ENCODE data around the gene CDK15.

Gene CDK15

GRCh38 chr2:201936817-201937216 is 130.5 kb downstream of the CDK15 start:
- Histone ChIP-seq H3K36me3 (ENCODE audit: control insufficient read depth in 2 of 2, insufficient read depth in 2 of 2, low read length in 2 of 2) (no peaks in the 10 kb centered on the region), H3K27me3 (ENCODE audit: control insufficient read depth in 1 of 2, insufficient read depth in 2 of 2, low read length in 2 of 2) (no peaks in the 10 kb centered on the region), H3K4me1 (ENCODE audit: control insufficient read depth, insufficient read depth, low read length) (peaks cover 3% of the 10 kb centered on the region), H3K27ac (ENCODE audit: low read length) (no peak overlapping the region), H3K9me3 (ENCODE audit: control insufficient read depth in 2 of 2, low read length in 2 of 2) (peaks cover 3 to 6% of the 10 kb centered on the region in 2 donors), H3K4me3 (ENCODE audit: low read length in 2 of 2) (no peak overlapping the region), H3K9ac (ENCODE audit: low read length in 2 of 2) (no peak overlapping the region)

DNA sequence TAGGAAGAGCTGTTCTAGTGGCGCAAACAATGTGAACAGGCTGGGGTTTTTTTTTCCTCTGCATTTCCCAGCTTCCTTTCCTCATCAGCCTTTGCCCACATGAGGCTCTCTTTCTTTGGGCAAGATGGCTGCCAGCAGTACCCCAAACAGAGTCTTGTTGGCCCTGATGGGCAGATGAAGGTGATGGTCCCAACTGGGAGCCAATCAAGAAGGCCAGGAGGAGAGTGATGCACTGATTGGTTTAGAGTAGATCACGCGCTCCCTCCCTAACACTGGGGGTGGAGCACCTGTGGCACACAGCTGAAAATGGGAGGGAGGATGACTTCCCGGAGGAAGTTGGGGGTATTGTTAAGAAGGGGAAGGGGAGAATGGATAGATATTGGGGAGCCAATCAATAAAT is 131.0 kb downstream of the CDK15 start:
- no peaks in the 10 kb centered on the region for H3K36me3 ChIP-seq (ENCODE audit: control insufficient read depth in 2 of 2, insufficient read depth in 2 of 2, low read length in 2 of 2)
- H3K27ac ChIP-seq (ENCODE audit: low read length) = no peak overlapping the region

GRCh38 chr2:201938156-201938775 is 131.9 kb downstream of the CDK15 start:
- no peak overlapping the region for H3K27ac ChIP-seq (ENCODE audit: low read length)

More for the DNA sequence above, 131.0 kb downstream of the CDK15 start:
- peaks cover 3% of the 10 kb centered on the region for H3K4me1 ChIP-seq (ENCODE audit: control insufficient read depth, insufficient read depth, low read length)
- H3K27me3 ChIP-seq (ENCODE audit: control insufficient read depth in 1 of 2, insufficient read depth in 2 of 2, low read length in 2 of 2) = no peaks in the 10 kb centered on the region
- H3K9ac ChIP-seq (ENCODE audit: low read length in 2 of 2) = no peak overlapping the region
- peaks cover 3 to 6% of the 10 kb centered on the region in 2 donors for H3K9me3 ChIP-seq (ENCODE audit: control insufficient read depth in 2 of 2, low read length in 2 of 2)
- no peak overlapping the region for H3K4me3 ChIP-seq (ENCODE audit: low read length in 2 of 2)

GRCh38 chr2:201938781-201939180 is 132.4 kb downstream of the CDK15 start:
- H3K4me3 ChIP-seq (ENCODE audit: low read length in 2 of 2) = no peak overlapping the region
- no peaks in the 10 kb centered on the region for H3K27me3 ChIP-seq (ENCODE audit: control insufficient read depth in 1 of 2, insufficient read depth in 2 of 2, low read length in 2 of 2)
- peaks cover 3 to 6% of the 10 kb centered on the region in 2 donors for H3K9me3 ChIP-seq (ENCODE audit: control insufficient read depth in 2 of 2, low read length in 2 of 2)
- no peak overlapping the region for H3K9ac ChIP-seq (ENCODE audit: low read length in 2 of 2)
- peaks cover under 1% of the 10 kb centered on the region for H3K4me1 ChIP-seq (ENCODE audit: control insufficient read depth, insufficient read depth, low read length)
- H3K36me3 ChIP-seq (ENCODE audit: control insufficient read depth in 2 of 2, insufficient read depth in 2 of 2, low read length in 2 of 2) = no peaks in the 10 kb centered on the region
- H3K27ac ChIP-seq (ENCODE audit: low read length) = no peak overlapping the region

More at GRCh38 chr2:201938156-201938775, 131.9 kb downstream of the CDK15 start:
- H3K36me3 ChIP-seq (ENCODE audit: control insufficient read depth in 2 of 2, insufficient read depth in 2 of 2, low read length in 2 of 2) = no peaks in the 10 kb centered on the region
- no peaks in the 10 kb centered on the region for H3K27me3 ChIP-seq (ENCODE audit: control insufficient read depth in 1 of 2, insufficient read depth in 2 of 2, low read length in 2 of 2)
- no peak overlapping the region for H3K9ac ChIP-seq (ENCODE audit: low read length in 2 of 2)
- peaks cover 3% of the 10 kb centered on the region for H3K4me1 ChIP-seq (ENCODE audit: control insufficient read depth, insufficient read depth, low read length)
- no peak overlapping the region for H3K4me3 ChIP-seq (ENCODE audit: low read length in 2 of 2)
- H3K9me3 ChIP-seq (ENCODE audit: control insufficient read depth in 2 of 2, low read length in 2 of 2) = peaks cover 3 to 6% of the 10 kb centered on the region in 2 donors

GRCh38 chr2:201939453-201939941 is 133.2 kb downstream of the CDK15 start:
- H3K27ac ChIP-seq (ENCODE audit: low read length) = no peak overlapping the region
- no peaks in the 10 kb centered on the region for H3K36me3 ChIP-seq (ENCODE audit: control insufficient read depth in 2 of 2, insufficient read depth in 2 of 2, low read length in 2 of 2)
- no peak overlapping the region for H3K9ac ChIP-seq (ENCODE audit: low read length in 2 of 2)
- H3K4me1 ChIP-seq (ENCODE audit: control insufficient read depth, insufficient read depth, low read length) = no peaks in the 10 kb centered on the region
- H3K9me3 ChIP-seq (ENCODE audit: control insufficient read depth in 2 of 2, low read length in 2 of 2) = peaks cover 3 to 6% of the 10 kb centered on the region in 2 donors
- H3K27me3 ChIP-seq (ENCODE audit: control insufficient read depth in 1 of 2, insufficient read depth in 2 of 2, low read length in 2 of 2) = no peaks in the 10 kb centered on the region
- no peak overlapping the region for H3K4me3 ChIP-seq (ENCODE audit: low read length in 2 of 2)

DNA sequence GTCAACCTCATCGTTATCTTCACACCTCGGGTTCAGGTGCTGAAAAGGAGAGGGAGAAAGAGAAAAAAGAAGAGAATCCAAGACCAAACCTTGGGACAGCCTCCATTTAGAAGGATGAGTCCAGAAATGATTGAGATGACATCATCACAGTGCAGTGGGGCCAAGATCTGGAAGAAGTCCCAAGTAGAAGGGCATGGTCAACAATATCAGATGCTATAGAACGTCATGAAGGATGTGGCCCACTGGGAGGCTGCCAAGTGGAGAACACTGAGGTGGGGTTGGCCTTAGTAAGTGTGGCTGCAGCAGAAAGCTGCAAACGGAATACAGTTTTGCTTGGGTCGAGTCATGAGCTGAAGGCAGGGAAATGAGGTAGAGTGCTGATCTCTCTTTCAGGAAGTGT is 136.2 kb downstream of the CDK15 start:
- no peak overlapping the region for H3K4me3 ChIP-seq (ENCODE audit: low read length in 2 of 2)
- no peaks in the 10 kb centered on the region for H3K36me3 ChIP-seq (ENCODE audit: control insufficient read depth in 2 of 2, insufficient read depth in 2 of 2, low read length in 2 of 2)
- no peaks in the 10 kb centered on the region for H3K9me3 ChIP-seq (ENCODE audit: control insufficient read depth in 2 of 2, low read length in 2 of 2)
- H3K27ac ChIP-seq (ENCODE audit: low read length) = no peak overlapping the region
- no peaks in the 10 kb centered on the region for H3K4me1 ChIP-seq (ENCODE audit: control insufficient read depth, insufficient read depth, low read length)
- H3K27me3 ChIP-seq (ENCODE audit: control insufficient read depth in 1 of 2, insufficient read depth in 2 of 2, low read length in 2 of 2) = no peaks in the 10 kb centered on the region
- no peak overlapping the region for H3K9ac ChIP-seq (ENCODE audit: low read length in 2 of 2)
